RWPE2 (cell line): ENCODE results near the gene CNTN4.
"Not testable (repeated sequence)": the region's sequence is repeated elsewhere in the genome, so short reads cannot be mapped to it uniquely, and the experiment has no call there.

Experiments used
- ATAC-seq: fragments of 200-7000 bp; cut with Tn5 transposase; 3 replicates; pipeline ENCODE4 v1.9.1; 2021; ENCODE audit warnings: low read depth
- DNase-seq: peaks from one replicate; pipeline ENCODE4 v3.0.0-alpha.2; 2020; ENCODE audit warnings: low spot score
- H3K27ac ChIP-seq: fragments of 450-650 bp; 2 replicates; pipeline ENCODE4 v1.5.1; 2017; ENCODE audit warnings: mild to moderate bottlenecking; ENCODE audit not compliant: poor library complexity, severe bottlenecking
- H3K27me3 ChIP-seq: fragments of 250-450 bp; sonication (Bioruptor Pico); 2 replicates; pipeline ENCODE4 v1.5.1; 2021; ENCODE audit warnings: mild to moderate bottlenecking, moderate library complexity; ENCODE audit not compliant: insufficient read depth, poor library complexity, severe bottlenecking
- H3K36me3 ChIP-seq: fragments of 250-450 bp; sonication (Bioruptor Pico); 2 replicates; pipeline ENCODE4 v1.5.1; 2020; ENCODE audit warnings: low read depth, mild to moderate bottlenecking, moderate library complexity
- H3K4me1 ChIP-seq: fragments of 250-450 bp; sonication (Bioruptor Pico); 2 replicates; pipeline ENCODE4 v1.5.1; 2021; ENCODE audit warnings: mild to moderate bottlenecking, moderate library complexity; ENCODE audit not compliant: insufficient read depth, poor library complexity, severe bottlenecking
- H3K4me3 ChIP-seq: fragments of 250-450 bp; sonication (Bioruptor Pico); 2 replicates; pipeline ENCODE4 v1.5.1; 2021; ENCODE audit warnings: mild to moderate bottlenecking, moderate library complexity; ENCODE audit not compliant: severe bottlenecking
- H3K9me3 ChIP-seq: fragments of 250-450 bp; sonication (Bioruptor Pico); 2 replicates; pipeline ENCODE4 v1.5.1; 2021; ENCODE audit warnings: mild to moderate bottlenecking, moderate library complexity; ENCODE audit not compliant: severe bottlenecking
- TF ChIP-seq, protein P1 (sequence below): fragments of 450-650 bp; IDR thresholded peaks from one replicate; pipeline ENCODE4 v1.5.1; 2017; ENCODE audit warnings: mild to moderate bottlenecking, moderate library complexity; ENCODE audit not compliant: poor library complexity, severe bottlenecking

CNTN4 gene

DNA sequence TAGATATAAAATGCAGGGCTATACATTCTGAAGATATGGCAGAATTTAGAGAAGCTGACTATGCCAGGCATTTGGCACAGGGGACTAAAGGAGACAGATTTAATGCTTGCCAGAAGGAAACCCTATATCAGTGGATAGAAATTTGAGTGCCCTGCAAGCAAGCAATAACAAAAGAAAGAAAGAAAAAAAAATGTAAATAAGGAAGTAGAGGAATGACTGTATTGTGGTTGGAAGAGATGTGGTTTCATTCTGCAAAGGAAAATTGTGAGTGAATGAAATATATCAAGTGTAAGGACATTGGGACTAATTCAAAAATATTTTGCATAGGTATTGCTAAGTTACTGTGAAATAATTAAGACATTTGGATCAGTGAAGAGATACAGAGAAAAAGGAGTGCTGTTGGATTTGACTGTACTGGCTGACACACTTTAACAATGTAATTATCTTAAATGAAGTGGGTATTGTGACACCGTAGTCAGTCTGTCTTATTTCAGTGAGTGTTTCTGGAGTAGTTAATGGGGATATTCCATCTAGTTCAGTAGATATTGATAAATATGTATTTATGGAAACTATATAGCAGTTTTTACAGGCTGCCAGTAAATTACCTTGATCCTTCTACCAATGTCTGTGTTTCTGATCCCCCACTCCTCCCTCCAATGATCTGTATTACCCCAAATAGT lies 418.2 kb downstream of the CNTN4 start:
- Histone ChIP-seq H3K36me3 (no peaks in the 10 kb centered on the region), H3K4me1 (no peaks in the 10 kb centered on the region), H3K4me3 (no peak overlapping the region), H3K27ac (no peak overlapping the region), H3K9me3 (no peaks in the 10 kb centered on the region), H3K27me3 (no peaks in the 10 kb centered on the region)
- TF ChIP-seq, protein P1, sequence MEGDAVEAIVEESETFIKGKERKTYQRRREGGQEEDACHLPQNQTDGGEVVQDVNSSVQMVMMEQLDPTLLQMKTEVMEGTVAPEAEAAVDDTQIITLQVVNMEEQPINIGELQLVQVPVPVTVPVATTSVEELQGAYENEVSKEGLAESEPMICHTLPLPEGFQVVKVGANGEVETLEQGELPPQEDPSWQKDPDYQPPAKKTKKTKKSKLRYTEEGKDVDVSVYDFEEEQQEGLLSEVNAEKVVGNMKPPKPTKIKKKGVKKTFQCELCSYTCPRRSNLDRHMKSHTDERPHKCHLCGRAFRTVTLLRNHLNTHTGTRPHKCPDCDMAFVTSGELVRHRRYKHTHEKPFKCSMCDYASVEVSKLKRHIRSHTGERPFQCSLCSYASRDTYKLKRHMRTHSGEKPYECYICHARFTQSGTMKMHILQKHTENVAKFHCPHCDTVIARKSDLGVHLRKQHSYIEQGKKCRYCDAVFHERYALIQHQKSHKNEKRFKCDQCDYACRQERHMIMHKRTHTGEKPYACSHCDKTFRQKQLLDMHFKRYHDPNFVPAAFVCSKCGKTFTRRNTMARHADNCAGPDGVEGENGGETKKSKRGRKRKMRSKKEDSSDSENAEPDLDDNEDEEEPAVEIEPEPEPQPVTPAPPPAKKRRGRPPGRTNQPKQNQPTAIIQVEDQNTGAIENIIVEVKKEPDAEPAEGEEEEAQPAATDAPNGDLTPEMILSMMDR: no peak
- DNase-seq: no peak
- no peak for ATAC-seq

DNA sequence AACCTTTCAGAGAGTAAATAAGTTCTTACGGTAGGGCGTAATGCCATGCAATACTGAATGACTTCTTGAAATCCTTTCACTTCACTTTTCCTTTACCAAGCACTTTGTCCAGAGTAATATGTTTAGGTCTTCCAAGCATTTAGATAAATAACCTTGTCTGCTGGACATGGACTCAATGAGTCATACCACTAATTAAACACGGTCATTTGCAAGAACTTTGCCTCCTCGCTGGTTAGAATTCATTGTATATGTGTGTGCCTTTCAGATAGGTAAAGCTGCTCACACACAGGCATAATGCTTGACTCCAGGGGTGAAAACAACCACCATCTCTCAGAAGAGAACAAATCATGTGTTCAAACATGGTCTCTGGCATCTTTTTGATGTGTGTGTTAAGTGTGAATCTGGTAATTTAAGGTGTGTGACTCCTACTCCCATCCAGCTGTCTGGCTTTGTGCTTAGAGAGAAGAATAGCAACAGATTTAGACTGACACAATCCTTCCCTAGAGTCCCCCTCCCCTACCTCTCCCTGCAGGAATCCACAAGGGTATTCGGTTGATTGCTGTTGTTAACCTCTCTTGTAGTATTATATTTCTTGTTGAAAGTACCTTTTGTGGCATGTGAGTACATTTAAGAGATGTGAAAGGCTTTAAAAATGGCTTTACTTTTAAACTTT lies 419.0 kb downstream of the CNTN4 start:
- H3K27me3 ChIP-seq: no peaks in the 10 kb centered on the region
- H3K4me3 ChIP-seq: no peak overlapping the region
- ATAC-seq (no peak), DNase-seq (no peak)
- H3K27ac ChIP-seq: no peak overlapping the region
- no peaks in the 10 kb centered on the region for H3K9me3 ChIP-seq
- no peaks in the 10 kb centered on the region for H3K4me1 ChIP-seq
- TF ChIP-seq, protein P1: no peak
- no peaks in the 10 kb centered on the region for H3K36me3 ChIP-seq

DNA sequence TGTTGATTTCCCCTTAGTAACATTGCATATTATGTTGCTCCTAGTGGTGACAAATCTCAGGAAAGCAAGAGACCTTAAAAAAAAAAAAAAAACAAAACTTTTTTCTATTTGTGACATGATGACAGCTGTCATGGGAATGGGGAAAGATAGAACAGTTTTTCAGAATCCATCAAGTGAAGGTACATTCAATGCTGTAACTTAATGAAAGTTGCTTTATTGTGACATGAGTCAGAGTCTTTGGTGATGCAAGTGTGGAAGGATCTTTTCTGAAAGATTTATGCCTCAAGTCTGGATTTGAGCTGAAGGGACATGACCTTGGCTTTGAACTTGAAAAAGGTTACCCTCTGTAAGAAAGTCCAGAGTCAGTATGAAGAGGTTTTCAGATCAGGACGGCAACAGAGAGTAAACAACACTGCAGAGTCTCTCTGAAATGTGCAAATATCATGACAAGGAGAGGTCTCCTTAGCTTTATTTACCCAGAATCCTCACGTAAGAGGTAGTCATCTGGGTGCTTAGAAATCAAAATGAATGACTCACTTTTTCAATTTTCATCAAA lies 424.7 kb downstream of the CNTN4 start:
- no peak overlapping the region for H3K27ac ChIP-seq
- no peak for DNase-seq
- H3K9me3 ChIP-seq: no peaks in the 10 kb centered on the region
- no peaks in the 10 kb centered on the region for H3K4me1 ChIP-seq
- no peaks in the 10 kb centered on the region for H3K27me3 ChIP-seq
- TF ChIP-seq, protein P1: no peak
- H3K4me3 ChIP-seq: no peak overlapping the region
- H3K36me3 ChIP-seq: no peaks in the 10 kb centered on the region
- ATAC-seq: no peak

DNA sequence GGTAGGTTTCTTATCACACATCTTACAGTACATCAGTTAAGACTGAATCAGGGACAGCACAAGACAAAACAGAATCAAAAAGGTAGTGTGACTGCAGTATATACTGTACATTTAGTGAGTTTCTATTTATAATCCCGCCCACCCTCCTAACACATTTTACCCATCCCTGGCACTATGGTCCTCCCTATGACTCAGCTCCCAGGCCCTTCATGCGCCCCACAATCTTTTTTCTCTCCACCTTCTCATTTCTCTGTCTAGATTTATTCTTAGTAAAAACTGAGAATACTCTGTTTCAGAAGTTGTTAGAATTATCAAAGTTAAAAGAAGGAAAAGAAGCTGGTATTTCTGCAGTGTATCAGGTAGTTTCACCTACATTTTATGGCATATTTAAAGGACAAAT lies 427.3 kb downstream of the CNTN4 start:
- Histone ChIP-seq H3K4me3 (no peak overlapping the region), H3K36me3 (no peaks in the 10 kb centered on the region), H3K9me3 (no peaks in the 10 kb centered on the region), H3K27ac (no peak overlapping the region), H3K27me3 (no peaks in the 10 kb centered on the region), H3K4me1 (no peaks in the 10 kb centered on the region)
- DNase-seq (no peak), ATAC-seq (no peak)
- TF ChIP-seq, protein P1: no peak

DNA sequence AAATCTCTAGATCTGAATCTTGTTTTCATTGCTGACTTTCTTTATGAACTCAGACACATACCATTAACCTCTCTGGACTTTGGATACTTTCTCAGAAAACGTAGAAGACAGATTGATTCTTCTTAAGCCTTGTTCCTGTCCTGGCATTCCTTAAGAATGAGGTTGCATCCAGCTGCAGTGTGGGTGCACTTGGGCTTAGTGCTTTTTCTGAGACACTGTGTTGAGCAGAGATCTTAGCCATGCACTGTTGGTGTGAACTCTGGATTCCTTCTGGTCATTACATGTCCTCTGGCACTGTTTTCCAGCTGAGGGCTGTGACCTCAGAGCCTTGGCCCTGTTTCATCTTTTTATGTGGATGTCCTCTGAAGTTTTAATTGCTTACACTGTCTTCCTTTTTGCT lies 428.3 kb downstream of the CNTN4 start:
- no peak for ATAC-seq

DNA sequence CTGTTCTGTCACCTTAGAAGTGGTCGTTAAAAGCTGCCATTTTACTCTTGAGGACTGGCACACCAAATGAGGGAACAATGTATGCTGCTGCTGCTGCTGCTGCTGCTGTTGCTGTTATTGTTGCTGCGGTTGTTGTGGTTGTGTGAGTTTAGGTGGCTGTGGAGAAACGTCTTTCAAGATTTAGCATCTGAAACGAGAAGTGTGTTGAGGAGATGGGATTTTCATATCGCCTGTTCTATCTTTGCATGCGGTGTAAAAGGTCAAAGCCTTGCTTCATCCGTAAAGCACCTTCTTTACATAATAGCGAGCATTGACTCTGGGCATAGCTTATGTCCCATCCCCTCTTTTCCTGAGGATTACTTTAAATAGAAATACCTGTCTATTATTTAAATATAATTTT lies 428.7 kb downstream of the CNTN4 start:
- ATAC-seq, H3K4me1 ChIP-seq, H3K4me3 ChIP-seq: not testable (repeated sequence)

More for the DNA sequence above, 428.3 kb downstream of the CNTN4 start:
- Histone ChIP-seq H3K4me3 (no peak overlapping the region), H3K27ac (no peak overlapping the region), H3K36me3 (no peaks in the 10 kb centered on the region), H3K9me3 (no peaks in the 10 kb centered on the region), H3K27me3 (no peaks in the 10 kb centered on the region), H3K4me1 (no peaks in the 10 kb centered on the region)
- TF ChIP-seq, protein P1: no peak
- no peak for DNase-seq

DNA sequence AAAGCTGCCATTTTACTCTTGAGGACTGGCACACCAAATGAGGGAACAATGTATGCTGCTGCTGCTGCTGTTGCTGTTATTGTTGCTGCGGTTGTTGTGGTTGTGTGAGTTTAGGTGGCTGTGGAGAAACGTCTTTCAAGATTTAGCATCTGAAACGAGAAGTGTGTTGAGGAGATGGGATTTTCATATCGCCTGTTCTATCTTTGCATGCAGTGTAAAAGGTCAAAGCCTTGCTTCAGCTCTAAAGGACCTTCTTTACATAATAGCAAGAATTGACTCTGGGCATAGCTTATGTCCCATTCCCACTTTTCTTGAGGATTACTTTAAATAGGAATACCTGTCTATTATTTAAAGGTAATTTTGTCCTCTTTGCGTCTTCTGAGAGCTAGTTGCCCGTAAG lies 436.1 kb downstream of the CNTN4 start:
- not testable (repeated sequence) for H3K27me3 ChIP-seq, DNase-seq, H3K9me3 ChIP-seq, H3K36me3 ChIP-seq, H3K4me1 ChIP-seq, H3K27ac ChIP-seq, H3K4me3 ChIP-seq, ATAC-seq

More for the DNA sequence above, 428.7 kb downstream of the CNTN4 start:
- H3K36me3 ChIP-seq, H3K27ac ChIP-seq, H3K27me3 ChIP-seq, DNase-seq, H3K9me3 ChIP-seq: not testable (repeated sequence)
